PFSK-1 (cell line): ENCODE data around the gene CLEC4G.

Source experiments
- FOXP2 ChIP-seq: optimal IDR thresholded peaks from 2 replicates; pipeline ENCODE3; 2011; ENCODE audit warnings: borderline replicate concordance, control low read depth, inconsistent platforms; ENCODE audit not compliant: insufficient read depth; ENCODE audit errors: extremely low read length, extremely low read depth
- POLR2AphosphoS5 ChIP-seq: IDR thresholded peaks from 2 replicates; pipeline ENCODE4 v1.6.1; 2012; ENCODE audit warnings: low read depth, mild to moderate bottlenecking, control low read depth, low read length, moderate library complexity
- TAF1 ChIP-seq: IDR thresholded peaks from 2 replicates; pipeline ENCODE4 v1.6.1; 2012; ENCODE audit warnings: low read length, control low read depth, borderline replicate concordance; ENCODE audit not compliant: insufficient read depth

- no peak for TF ChIP-seq POLR2AphosphoS5
- no peak for TF ChIP-seq TAF1
- no peak for TF ChIP-seq FOXP2
Observed at GRCh38 chr19:7703332-7703731, 28.6 kb downstream of the CLEC4G start.
